Measurements from ENCODE around the gene CRK. TPM values are rescaled to one million over a fixed set of nuclear protein-coding genes. Genes with fewer than 3 reads are reported as not detected.

The CRK gene
- 104 and 115 TPM in 2 replicates for total RNA-seq

DNA sequence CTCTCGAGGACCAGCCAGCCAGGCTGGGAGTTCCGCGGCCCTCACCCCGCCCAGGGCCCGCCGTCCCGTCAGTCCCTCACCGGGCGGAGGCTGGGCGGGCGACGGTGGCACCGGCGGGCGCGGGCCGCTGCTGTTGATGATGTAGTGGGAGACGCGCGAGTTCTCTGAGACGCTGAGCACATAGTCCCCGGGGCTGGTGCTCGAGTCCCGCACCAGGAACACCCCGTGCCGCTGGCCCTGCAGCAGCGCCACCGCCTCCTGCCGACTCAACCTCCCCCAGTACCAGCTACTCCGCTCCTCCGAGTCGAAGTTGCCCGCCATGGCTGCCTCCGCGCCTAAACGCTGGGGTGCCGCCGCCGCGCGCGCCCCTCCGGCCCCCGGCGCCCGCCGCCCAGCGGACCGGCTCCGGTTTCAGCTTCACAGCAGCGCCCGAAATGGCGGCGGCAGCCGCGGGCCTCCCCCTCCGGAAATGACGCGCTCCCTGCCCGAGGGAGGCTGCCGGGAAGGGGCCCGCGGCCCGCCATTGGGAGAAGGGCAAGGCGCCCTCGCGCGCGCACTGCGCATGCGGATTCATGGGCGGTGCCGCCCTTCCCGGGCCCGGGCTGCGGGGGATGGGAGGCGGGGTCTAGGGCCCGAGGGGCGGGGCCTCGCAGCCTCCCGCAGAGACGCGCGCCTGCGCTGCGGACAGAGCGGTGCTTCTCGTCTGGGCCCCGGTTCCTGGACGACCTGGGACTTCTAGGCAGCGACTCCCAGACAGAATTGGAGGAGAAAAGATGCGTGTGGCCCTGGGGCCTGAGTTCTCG lies at the start of gene CRK:
Gene CRK (minus strand): TSS at position 436 of the 803 bp plus-strand sequence. CDS start 115 bp downstream, at position 321.
- peak; percentile 88 to 96 for DNase-seq (ENCODE audit: low read depth in 2 of 2)

DNA sequence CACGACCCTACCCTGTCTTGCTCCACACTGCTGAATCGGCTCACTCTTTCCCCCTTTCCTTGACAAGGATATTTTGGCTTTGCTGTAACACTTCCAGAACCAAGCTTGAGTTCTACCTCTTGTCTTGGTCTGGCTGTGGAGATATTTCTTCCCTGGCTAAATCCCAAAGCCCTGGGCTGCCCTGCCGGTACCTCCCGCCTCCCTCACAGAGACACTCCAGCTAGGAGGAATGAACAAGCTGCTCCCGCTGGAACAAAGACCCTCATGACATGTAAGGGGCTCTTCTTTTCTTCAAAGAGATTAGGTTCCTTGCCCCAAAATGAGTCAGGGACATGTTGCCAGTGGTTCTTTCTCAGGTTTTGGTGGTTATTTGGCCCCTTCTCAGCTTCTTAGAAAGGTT lies 49.6 kb upstream of the CRK start:
- no peak for DNase-seq (ENCODE audit: low read depth in 2 of 2)

DNA sequence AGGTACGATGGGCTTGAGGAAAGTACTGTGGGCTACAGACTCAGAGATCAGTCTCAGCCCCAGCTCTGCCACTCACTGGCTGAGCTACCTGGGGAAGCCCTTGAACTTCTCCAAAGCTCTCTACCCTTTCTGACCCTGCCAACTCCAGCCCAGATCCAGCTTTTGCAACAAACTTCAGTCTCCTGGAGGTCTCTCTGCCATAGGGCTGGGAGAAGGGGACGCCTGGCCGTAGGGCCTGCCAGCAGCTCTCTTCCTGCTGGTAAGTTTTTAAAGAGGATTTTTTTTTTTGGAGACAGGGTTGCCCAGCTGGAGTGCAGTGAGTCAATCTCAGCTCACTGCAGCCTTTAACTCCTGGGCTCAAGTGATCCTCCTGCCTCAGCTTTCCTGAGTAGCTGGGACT lies 48.8 kb upstream of the CRK start:
- no peak for DNase-seq (ENCODE audit: low read depth in 2 of 2)

DNA sequence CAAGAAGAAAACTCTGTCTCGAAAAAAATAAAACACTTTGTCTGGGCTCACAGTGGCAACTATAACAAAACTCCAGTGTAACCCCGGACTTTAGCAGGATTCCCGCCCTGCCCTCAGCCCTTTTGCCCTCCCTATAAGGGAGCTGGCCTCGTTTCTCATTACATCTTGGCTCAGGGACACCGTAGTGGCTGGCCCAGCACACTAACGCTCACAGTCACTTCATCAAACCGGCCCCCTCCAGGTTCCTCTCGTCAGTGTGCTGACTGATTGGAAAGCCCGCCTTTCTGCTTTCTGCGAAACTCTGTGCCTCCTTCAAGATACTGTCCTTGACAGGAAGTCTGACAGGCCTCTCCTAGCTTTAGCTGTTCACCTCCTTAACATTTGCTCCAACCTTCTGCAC lies 47.7 kb upstream of the CRK start:
- DNase-seq (ENCODE audit: low read depth in 2 of 2): no peak

DNA sequence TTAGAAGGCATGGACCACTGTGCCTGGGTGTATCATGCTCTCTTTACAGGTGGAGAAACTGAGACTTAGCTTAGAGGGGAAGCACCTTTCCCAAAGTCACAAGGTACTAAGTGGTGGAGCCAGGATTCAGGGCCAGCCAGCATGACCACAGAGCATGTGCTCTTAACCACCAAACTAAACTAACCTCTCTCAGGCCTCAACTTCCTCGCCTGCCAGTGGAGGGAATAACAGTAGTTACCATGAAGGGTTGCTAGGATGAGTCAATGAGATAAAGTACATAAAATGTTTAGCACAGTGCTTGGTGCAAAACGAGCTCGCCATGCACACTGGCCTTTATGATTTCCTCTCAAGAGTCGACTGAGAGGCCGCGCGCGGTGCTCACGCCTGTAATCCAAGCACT lies 42.8 kb upstream of the CRK start:
- DNase-seq (ENCODE audit: low read depth in 2 of 2): peak in 1 of 2 donors; percentile 15

DNA sequence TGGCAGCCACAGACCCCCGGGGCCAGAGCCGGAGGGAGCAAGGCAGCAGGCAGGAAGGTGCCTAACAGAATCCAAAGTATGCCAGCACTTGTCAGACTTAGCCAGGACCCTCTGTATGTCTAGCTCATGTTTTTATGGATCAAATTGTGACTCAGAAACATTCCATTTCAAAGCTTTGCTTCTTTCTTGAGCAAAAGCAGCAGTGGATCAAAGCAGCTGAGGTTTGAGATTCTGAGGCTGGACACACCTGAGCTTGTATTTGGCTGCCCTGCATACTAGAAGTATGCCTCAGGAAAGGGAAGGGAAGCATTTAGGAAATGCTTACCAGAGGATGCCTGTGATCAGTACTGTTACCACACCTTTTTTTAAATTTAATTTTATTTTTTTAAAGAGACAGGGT lies 42.2 kb upstream of the CRK start:
- no peak for DNase-seq (ENCODE audit: low read depth in 2 of 2)

DNA sequence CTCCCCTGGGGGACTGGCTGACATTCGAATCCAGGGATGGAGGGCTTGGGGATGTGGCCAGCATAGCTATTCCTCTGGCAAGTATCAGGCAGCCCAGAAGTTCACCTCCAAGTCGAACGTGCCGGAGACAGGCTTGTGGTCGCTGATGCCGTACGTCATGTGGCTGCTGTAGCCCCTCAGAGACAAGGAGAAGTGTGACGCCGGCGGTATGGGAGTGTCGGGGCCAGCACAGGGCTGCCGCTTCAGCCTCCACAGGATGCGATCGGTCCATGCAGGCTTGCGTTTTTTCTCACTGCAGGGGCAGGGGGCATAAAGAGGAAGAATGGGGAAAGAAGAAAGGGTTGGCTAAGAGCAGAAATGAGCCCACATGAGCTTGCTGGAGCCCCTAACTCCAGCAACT lies 41.8 kb upstream of the CRK start:
- DNase-seq (ENCODE audit: low read depth in 2 of 2): no peak

DNA sequence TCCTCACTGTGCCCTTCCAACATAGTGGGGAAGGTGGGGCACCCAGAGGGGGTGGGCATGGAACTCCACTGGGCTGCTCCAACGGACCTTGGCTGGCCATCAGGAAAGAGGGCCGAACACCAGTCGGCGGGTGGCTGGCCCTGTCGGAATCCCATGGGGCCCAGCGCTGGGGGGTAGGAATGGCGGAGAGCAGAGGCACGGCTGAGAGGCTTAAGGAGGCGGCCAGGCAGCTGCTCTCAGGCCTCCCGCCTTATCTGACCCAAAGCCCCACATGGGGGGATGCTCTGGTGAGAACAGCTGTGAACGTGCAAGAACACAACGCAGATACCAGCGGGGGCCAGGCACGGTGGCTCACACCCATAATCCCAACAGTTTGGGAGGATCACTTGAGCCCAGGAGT lies 40.8 kb upstream of the CRK start:
- no peak for DNase-seq (ENCODE audit: low read depth in 2 of 2)

DNA sequence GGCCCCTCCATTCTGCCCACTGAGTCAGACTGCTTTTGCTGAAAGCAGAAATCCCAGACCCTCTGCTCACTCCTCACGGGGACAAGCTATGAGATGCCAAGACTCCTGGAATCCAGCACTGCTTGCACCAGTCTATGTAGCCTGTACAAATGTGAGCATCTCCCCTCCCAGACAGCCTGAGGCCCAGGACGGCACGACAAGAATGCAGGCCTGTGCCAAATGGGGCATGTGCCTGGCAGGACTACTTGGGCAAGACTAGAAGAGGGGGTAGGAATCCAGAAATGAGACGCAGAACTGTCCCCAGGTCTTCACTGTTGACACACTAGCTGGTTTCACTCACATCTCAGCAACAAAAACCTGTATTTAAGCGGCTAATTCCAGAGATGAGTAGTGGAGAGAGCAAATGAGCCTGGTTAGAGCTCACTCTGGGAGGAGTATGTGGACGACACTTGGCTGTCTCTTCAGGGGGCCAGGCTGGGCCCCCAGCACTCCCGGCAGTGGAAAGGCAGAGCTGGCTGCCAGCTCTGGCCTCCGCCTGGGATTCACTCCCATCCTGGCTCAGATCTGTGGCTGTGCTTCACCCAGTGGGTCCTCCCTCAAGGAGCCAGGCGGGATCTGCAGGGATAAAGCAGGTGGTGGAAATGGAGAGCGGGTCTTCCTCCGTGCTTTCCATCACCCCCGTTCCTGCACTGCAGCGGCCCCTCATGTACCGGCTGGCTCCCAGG lies 39.4 kb upstream of the CRK start:
- no peak for DNase-seq (ENCODE audit: low read depth in 2 of 2)

DNA sequence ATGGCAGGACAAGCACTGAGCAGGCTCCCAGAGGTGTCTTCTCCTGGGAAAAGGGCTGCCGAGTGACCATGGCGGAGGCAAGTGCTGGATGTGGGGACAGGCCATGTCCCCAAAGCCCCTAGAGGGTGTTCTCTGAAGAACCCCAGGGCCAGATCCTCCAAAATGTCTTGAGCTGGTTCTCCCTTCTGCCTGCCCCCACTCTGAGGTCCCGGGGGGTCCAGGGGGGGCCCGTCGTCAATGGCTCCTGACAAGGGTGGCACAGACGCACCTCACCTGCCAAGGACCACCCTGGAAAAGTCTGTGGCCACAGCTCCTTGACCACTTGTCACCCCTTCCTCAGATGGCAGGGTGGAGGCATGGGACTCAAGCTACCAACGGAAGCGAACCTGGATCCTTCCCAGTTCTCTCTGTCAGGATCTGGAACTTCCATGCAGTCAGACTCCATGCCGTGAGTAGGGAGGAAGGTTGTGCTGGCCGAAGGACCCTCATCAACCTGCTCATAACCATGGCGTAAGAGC lies 38.8 kb upstream of the CRK start:
- no peak for DNase-seq (ENCODE audit: low read depth in 2 of 2)

DNA sequence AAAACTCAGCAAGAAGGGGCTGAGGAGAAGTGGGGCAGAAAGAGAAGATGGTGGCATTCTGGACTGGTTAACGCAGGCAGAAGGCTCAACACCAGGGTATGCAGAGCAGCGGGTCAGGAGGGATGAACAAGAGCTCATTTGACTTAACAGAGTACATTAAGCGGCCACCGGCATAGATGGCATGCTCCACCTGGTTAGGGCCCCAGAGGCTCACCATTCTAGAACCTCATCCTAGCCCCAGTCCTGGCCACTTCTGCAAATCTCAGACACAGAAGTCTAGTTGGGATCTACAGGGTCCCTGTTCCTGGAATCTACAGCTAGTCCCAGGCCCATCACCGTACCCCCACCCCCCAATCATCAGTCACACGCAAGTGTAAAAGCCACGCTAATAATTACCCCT lies 38.2 kb upstream of the CRK start:
- DNase-seq (ENCODE audit: low read depth in 2 of 2): no peak

DNA sequence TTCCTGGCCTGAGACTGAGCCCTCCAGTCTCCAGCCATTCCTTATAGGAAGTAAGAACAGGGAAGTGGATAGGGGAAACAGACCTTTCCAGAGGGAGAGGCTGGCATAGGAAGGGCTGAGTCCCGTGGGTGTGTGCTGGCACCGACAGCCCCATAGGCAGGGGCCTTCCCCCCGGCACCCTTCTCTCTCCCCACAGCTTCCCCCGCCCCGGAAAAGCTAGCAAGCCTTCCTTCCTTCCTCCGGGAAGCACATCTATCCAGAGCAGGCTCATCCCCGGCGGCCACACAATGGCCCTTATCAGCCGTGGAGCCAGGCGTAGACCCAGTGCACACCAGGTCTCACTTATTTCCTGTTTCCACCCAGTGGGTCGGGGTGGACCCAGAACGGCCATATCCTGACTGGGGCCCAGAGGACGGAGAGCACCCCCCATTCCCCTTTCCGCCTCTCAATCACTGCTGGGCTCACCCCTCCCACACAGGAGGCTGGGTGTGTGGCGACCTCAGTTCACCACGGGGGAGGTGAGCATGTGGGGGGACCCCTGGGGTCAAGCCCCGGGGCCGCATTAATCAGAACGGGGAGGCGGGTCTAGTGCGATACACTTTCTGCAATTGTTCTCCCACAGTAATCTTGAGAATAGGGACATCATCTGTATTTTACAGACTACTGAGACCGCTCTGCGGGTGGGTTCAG lies 37.4 kb upstream of the CRK start:
- DNase-seq (ENCODE audit: low read depth in 2 of 2): peak in 1 of 2 donors; percentile 32

DNA sequence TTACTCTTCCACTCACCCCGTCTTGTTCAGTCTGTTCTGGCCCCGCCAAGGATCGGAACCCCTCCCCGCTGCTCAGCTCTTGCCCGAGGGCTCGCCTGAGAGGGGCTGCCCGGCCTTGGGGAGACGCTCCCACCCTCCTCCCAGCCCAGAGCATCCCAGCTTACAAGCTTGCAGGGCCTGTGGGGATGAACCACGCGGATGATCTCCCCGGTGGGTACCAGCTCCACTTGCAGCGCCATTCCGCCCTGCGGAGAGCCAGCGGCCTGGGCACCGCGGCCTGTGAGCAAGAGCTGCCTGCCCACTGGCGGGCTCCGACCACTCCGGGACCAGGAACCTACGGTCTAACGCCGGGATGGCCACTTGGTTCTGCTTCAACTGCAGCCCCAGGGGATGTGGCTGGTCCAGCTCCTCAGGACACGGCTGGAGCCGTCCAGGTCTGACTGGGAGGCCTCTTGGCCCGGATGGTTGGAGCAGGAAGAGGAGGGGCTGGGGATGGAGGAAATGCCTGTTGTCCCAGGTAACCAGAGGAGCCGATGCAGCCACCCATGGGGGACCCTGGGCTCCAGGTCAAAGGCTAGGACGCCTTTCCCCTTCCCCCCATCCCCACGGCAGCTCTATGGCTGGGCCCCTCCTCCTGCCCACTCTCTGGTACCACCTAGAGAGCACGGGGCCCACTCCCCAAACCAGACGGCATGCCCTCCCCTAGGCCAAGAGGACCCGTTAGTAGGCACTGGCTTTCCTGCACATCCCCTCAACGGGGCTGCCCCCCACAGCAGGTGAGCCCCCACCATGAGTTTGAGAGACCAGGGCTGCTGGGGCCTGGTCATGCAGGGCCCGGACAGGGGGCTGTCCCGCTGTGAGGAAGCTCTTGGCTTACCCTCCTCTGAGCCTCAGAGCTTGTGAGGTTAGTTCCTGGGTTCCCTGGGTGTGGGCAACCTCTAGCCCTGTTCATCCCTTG lies 36.5 kb upstream of the CRK start, which contains the start of gene MYO1C:
Gene MYO1C (minus strand): TSS at position 438 of the 958 bp plus-strand sequence. CDS start 199 bp downstream, at position 239.
- peak in 1 of 2 donors; percentile 33 for DNase-seq (ENCODE audit: low read depth in 2 of 2)

DNA sequence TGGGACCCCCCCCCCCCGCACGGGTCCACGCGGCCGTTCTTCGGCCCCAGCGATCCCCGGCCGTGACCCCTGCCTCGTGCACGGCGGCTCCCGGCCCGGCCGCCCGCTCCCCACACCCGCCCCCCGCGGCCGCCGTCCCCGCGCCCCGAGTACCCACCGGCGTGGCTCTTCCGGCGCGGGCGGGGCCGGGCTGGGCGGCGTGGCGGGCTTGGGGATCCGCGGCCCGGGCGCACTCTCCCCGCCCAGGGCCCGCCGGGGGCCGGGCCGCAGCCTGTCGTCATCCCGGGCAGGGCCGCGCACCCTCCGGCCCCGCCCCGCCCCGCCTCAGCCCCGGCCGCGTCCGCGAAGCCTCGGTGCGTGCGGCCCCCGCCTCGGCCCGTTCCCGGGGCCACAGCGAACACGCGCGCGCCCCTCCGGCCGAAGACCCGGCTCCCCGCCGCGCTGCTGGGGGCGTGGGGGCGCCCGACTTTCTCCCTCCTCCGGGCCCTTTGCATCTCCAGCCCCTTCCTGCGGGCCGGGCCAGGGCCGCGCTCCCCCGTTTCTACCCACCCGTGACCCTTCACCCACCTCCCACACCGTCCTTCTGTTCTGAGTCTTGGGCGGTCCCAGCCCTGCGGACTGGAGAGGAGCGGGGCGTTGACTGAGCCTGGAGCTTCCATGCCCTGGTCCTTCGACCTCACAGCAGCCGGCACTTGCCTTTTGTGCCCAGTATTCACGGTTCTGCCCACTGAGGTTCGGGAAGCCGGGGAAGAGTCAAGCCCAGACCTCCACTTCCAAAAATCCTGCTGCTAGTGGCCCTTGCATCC lies 35.6 kb upstream of the CRK start:
- DNase-seq (ENCODE audit: low read depth in 2 of 2): peak in 1 of 2 donors; percentile 60

DNA sequence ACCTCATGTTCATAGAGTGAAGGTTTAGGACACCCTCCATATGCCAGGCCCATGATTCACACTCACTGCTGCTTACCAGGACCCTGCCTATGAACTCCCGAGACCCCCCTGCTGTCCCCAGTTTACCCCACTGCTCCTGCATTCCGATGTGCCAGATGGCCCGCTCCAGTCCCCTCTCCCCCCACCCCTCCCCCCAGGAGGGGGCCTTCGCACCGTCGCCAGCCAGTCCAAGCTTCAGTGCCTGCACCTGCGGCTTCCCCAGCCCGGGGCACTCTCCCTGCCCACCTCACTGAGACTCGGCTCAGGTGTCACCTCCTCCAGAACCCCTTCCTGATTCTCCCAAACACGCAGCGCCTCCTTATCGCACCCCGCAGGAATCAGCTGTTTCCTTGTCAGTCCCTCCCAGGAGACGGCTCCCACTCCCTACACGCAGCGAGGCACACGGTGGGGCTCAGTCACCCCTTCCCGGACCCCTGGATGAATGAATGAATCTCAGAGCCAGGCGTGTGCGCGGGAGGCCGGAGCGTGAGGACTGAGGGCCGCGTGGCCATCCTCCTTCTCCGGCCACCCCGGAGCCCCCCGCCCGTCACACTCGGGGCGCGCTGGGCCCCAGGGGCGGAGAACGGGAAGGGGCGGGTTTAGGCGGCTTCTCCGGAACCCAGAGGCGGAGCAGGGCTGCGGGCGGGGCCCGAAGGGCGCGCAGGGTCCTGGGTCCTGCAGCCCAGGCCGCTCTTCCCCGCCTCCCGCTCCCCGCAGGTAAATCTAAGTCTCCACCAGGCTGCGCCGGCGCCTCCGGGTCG lies 34.8 kb upstream of the CRK start:
- peak in 1 of 2 donors; percentile 58 for DNase-seq (ENCODE audit: low read depth in 2 of 2)

DNA sequence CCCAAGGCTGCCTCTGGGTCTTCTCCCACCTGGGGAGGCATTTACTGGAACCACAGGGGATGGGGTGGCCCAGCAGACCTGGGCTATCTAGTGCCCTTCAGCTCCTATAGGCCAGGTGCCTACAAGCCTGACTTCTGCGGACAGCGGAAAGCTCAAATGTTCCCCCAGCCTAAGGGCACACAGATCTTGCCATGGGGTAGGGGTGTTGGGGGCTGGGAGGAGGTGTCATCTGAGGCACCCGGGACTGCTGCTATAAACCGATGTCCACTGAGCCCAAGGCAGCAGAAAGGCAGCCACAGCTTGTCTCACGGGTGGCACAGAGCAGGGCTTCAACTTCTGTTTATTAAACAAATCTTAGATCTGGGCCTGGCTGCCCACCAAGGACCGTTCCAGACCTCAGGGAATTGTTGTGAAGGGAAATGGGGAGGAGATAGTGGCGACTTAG lies 32.8 kb upstream of the CRK start:
- no peak for DNase-seq (ENCODE audit: low read depth in 2 of 2)

DNA sequence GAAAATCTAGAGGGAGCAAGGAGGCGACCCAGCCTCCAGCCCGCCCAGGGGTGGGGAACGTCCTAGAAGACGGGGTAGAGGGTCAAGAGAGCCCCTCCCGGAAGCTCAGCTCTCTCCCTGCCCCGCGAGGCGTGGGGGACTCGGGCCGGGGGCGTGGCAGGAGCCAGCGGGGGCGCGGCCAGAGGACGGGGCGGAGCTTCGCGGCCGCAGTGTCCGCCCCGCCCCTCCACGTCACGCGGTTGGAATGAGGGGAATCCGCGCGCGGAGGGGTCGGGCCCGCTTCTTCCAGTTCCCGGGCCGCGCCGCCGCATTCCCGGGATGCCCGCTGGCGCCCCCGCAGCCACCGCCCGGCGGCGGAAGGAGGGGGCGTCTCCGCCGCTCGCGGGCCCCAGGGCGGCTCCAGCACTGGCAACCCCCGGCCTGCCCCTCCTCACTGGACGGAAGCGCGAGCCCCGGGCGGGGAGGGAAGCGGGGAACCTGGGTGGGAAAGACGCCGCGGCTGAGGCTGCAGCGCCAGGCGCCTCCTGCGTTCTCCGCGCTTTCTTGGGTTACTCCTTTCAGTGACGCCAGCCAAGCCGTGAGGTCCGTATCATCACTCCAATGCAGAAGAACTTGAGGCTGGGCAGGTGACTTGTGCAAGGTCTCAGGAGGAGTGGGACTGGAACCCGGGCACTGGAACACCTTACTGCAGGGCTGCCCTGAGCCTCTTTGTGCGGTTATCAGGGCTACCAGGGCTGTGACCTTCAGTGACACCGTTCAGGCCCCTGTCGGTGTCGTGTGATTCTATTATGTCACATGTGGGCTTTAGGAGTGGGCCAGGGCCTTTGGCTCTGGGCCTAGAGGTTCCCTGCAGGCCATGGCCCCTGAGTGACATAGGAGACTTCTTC lies 32.1 kb upstream of the CRK start:
- DNase-seq (ENCODE audit: low read depth in 2 of 2): peak; percentile 51 to 87

Data from dermis microvascular lymphatic vessel endothelial cell (primary cell).